ENCODE results near the gene BET1L. TPM values are rescaled to one million over a fixed set of nuclear protein-coding genes. Genes with fewer than 3 reads are reported as not detected.
"Not testable (repeated sequence)": the region's sequence is repeated elsewhere in the genome, so short reads cannot be mapped to it uniquely, and the experiment has no call there.

Gene BET1L
- total RNA-seq, 2 experiments from 2014 or later: 16.2 to 47.4 TPM

- TF ChIP-seq, protein P1, sequence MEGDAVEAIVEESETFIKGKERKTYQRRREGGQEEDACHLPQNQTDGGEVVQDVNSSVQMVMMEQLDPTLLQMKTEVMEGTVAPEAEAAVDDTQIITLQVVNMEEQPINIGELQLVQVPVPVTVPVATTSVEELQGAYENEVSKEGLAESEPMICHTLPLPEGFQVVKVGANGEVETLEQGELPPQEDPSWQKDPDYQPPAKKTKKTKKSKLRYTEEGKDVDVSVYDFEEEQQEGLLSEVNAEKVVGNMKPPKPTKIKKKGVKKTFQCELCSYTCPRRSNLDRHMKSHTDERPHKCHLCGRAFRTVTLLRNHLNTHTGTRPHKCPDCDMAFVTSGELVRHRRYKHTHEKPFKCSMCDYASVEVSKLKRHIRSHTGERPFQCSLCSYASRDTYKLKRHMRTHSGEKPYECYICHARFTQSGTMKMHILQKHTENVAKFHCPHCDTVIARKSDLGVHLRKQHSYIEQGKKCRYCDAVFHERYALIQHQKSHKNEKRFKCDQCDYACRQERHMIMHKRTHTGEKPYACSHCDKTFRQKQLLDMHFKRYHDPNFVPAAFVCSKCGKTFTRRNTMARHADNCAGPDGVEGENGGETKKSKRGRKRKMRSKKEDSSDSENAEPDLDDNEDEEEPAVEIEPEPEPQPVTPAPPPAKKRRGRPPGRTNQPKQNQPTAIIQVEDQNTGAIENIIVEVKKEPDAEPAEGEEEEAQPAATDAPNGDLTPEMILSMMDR (conservative IDR thresholded peaks at IDR 0.05; ENCODE audit: low read length): no peak
- Histone ChIP-seq H3K36me3 (ENCODE audit: insufficient read depth, low read length) (peaks cover 75% of the 10 kb centered on the region), H3K27ac (ENCODE audit: low read depth, low read length, poor library complexity, severe bottlenecking) (no peak overlapping the region), H4K20me1 (ENCODE audit: insufficient read depth, low read length) (peaks cover 10% of the 10 kb centered on the region; the same call in 1 of the 2 replicates), H3K9me2 (ENCODE audit: insufficient read depth, low read length) (no peaks in the 10 kb centered on the region), H3K9me3 (ENCODE audit: low read length) (no peaks in the 10 kb centered on the region), H3K4me1 (ENCODE audit: insufficient read depth, low read length, poor library complexity, severe bottlenecking) (peaks cover 14% of the 10 kb centered on the region), H3K79me2 (ENCODE audit: insufficient read depth, low read depth, low read length) (peaks cover 32% of the 10 kb centered on the region), H3K4me3 (ENCODE audit: low read depth, low read length, poor library complexity, severe bottlenecking) (no peak overlapping the region), H2AFZ (ENCODE audit: low read length) (no peak overlapping the region), H3K4me2 (ENCODE audit: low read length) (no peak overlapping the region)
- ChIA-PET CTCF (ENCODE audit: unreplicated experiment) (no interaction called here), POLR2A (interaction anchor here (0.5 to 1.1 kb wide), 4 partner anchors 8 to 99 kb away, joined by 3 to 5 read pairs (median 4); no protein-coding TSS in a partner anchor)
- no peak for DNase-seq (ENCODE audit: low spot score)
- intact Hi-C loops (cut with micrococcal nuclease; ENCODE audit: unreplicated experiment): no loop called here
- BruUV-seq (replicated peaks): no TSS peak
These were observed 34.4 kb upstream of the BET1L start for GRCh38 chr11:241634-242033.

- H3K36me3 ChIP-seq (ENCODE audit: insufficient read depth, low read length): peaks cover 62% of the 10 kb centered on the region
- H3K79me2 ChIP-seq (ENCODE audit: insufficient read depth, low read depth, low read length): peaks cover 32% of the 10 kb centered on the region
- TF ChIP-seq, protein P1 (conservative IDR thresholded peaks at IDR 0.05; ENCODE audit: low read length): no peak
- TF ChIP-seq EZH2phosphoT487 (IDR thresholded peaks at IDR 0.05; ENCODE audit: borderline replicate concordance, low read depth, low read length): no peak
- H3K4me2 ChIP-seq (ENCODE audit: low read length): no peak overlapping the region
- CTCF ChIA-PET (ENCODE audit: unreplicated experiment): no interaction called here
- H3K27ac ChIP-seq (ENCODE audit: low read depth, low read length, poor library complexity, severe bottlenecking): no peak overlapping the region
- H3K4me1 ChIP-seq (ENCODE audit: insufficient read depth, low read length, poor library complexity, severe bottlenecking): peaks cover 17% of the 10 kb centered on the region
- H3K9me3 ChIP-seq (ENCODE audit: low read length): no peaks in the 10 kb centered on the region
- POLR2A ChIA-PET: no interaction called here
- no peak overlapping the region for H3K4me3 ChIP-seq (ENCODE audit: low read depth, low read length, poor library complexity, severe bottlenecking)
- intact Hi-C loops (cut with micrococcal nuclease; ENCODE audit: unreplicated experiment): no loop called here
- H2AFZ ChIP-seq (ENCODE audit: low read length): no peak overlapping the region
- H3K9me2 ChIP-seq (ENCODE audit: insufficient read depth, low read length): no peaks in the 10 kb centered on the region
- DNase-seq (ENCODE audit: low spot score): no peak
- peaks cover 10% of the 10 kb centered on the region; the same call in 1 of the 2 replicates for H4K20me1 ChIP-seq (ENCODE audit: insufficient read depth, low read length)
- no TSS peak for BruUV-seq (replicated peaks)
These were observed 33.1 kb upstream of the BET1L start for GRCh38 chr11:240315-240714.

DNA sequence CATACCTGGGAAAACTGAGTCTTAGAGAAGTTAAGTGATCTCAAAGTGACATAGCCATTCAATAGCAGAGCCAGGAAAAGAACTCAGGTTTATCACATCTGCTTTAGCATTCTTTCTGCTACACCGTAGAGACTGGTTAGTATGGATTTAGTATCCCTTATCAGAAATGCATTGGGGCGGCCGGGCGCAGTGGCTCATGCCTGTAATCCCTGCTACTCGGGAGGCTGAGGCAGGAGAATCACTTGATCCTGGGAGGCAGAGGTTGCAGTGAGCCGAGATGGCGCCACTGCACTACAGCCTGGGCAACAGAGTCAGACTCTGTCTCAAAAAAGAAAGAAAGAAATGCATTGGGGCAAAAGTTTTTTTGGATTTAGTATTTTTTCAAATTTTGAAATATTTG lies 31.1 kb upstream of the BET1L start:
- Histone ChIP-seq H3K4me3 (ENCODE audit: low read depth, low read length, poor library complexity, severe bottlenecking) (peak overlapping the region; percentile 99), H3K79me2 (ENCODE audit: insufficient read depth, low read depth, low read length) (peaks cover 32% of the 10 kb centered on the region), H3K4me2 (ENCODE audit: low read length) (peak overlapping the region; percentile 92), H4K20me1 (ENCODE audit: insufficient read depth, low read length) (peaks cover 10% of the 10 kb centered on the region; the same call in 1 of the 2 replicates), H3K36me3 (ENCODE audit: insufficient read depth, low read length) (peaks cover 42% of the 10 kb centered on the region), H3K4me1 (ENCODE audit: insufficient read depth, low read length, poor library complexity, severe bottlenecking) (peaks cover 19% of the 10 kb centered on the region)
- POLR2A ChIA-PET: interaction anchor here (0.8 to 2.3 kb wide), 3 partner anchors 17 to 31 kb away, joined by 3 to 9 read pairs (median 8); partner anchors contain the start of genes BET1L and RIC8A
- H3K9me2 ChIP-seq (ENCODE audit: insufficient read depth, low read length); H3K27ac ChIP-seq (ENCODE audit: low read depth, low read length, poor library complexity, severe bottlenecking); H2AFZ ChIP-seq (ENCODE audit: low read length); intact Hi-C loops (cut with micrococcal nuclease; ENCODE audit: unreplicated experiment); BruUV-seq (replicated peaks); CTCF ChIA-PET (ENCODE audit: unreplicated experiment); H3K9me3 ChIP-seq (ENCODE audit: low read length); DNase-seq (ENCODE audit: low spot score): not testable (repeated sequence)
- TF ChIP-seq, protein P1 (conservative IDR thresholded peaks at IDR 0.05; ENCODE audit: low read length): peak; percentile 27; the same call in 1 of the 2 replicates

All from OCI-LY7 (cell line).